Stimulated activated CD8-positive, alpha-beta memory T cell treated with anti-CD3 and anti-CD28 coated beads, Interleukin-7, amount 100 ng/mL, for 1 hour (primary cell): ENCODE data around the gene RNF175.
"Not testable (repeated sequence)": the region's sequence is repeated elsewhere in the genome, so short reads cannot be mapped to it uniquely, and the experiment has no call there.

ENCODE experiments used
- DNase-seq, 2 donors: peaks; one replicate each; pipeline ENCODE4 v3.0.0-alpha.2; 2020; ENCODE audit warnings: low read depth in 2 of 2

The RNF175 gene

DNA sequence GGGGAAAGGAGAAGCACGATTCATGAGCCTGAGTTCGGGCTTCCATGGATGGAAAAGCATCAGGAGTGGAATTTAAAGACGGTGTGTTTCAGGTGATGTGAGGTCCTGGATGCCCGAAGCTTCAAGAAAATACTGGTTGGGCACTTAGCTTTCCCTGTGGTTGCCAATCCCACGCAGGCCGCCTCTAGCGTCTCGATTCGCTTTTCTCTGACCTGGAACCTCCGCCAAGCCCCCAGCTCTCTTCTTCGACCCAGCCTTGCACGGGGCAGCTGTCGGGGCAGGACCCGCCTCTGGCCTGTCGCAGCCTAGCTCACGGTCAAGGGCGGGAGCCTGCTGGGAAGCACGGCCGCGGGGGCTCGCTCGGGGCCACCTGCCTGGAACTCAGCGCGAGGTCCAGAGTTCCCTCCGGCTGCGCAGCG is 76.1 kb downstream of the RNF175 start:
- no peak for DNase-seq

- DNase-seq: no peak
Measured at GRCh38 chr4:153679486-153679885, 80.3 kb downstream of the RNF175 start.

- no peak for DNase-seq
Measured at GRCh38 chr4:153676984-153677383, 82.8 kb downstream of the RNF175 start.

DNA sequence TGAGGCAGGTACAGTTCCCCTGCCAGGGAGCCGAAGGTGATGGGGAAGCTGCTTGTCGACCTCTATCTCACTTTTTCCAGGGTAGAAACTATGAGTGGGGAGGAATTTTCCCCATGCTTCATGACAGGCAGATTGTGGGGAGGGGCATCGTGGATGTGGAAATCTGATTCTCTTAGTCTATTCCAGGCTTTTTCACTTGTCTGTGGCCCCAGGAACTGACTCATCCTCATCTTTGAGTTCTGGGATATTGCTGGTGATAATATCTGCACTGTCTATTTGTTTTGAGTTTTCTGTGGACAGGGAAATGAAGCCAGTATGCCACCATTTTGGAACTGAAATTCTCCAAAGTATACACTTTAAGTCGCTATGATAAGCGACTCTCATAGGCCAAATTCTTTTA is 83.3 kb downstream of the RNF175 start:
- DNase-seq: no peak

DNA sequence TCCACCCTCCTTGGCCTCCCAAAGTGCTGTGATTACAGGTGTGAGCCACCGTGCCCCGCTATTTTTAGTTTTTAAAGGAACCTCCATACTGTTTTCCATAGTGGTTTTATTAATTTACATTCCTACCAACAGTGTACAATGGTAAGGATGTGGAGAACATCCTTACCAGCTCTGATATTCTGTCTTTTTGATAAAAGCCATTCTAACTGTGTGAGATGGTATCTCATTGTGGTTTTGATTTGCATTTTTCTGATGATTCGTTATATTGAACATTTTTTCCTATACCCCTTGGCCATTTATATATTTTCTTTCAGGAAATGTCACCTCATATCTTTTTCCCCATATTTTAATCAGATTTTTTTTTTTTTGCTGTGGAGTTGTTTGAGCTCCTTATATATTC is 90.0 kb downstream of the RNF175 start:
- DNase-seq: no peak

- no peak for DNase-seq
Measured at GRCh38 chr4:153668647-153669046, 91.2 kb downstream of the RNF175 start.

DNA sequence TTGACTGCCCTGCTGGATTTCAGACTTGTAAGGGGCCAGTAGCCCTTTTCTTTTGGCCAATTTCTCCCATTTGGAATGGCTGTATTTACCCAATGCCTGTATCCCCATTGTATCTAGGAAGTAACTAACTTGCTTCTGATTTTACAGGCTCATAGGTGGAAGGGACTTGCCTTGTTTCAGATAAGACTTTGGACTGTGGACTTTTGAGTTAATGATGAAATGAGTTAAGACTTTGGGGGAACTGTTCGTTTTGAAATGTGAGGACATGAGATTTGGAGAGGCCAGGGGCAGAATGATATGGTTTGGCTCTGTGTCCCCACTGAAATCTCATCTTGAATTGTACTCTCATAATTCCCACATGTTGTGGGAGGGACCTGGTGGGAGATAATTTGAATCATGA is 93.3 kb downstream of the RNF175 start:
- DNase-seq: not testable (repeated sequence)

GRCh38 chr4:153663667-153664066 is 96.2 kb downstream of the RNF175 start:
- no peak for DNase-seq

GRCh38 chr4:153661908-153662307 is 97.9 kb downstream of the RNF175 start:
- DNase-seq: no peak

GRCh38 chr4:153661215-153661822 is 98.5 kb downstream of the RNF175 start:
- no peak for DNase-seq
